GM12865 (cell line): ENCODE measurements around the gene EDA.

ENCODE experiments used
- DNase-seq: peaks from one replicate; pipeline ENCODE4 v3.0.0; 2010; ENCODE audit warnings: low read depth
- H3K4me3 ChIP-seq: 2 replicates; pipeline ENCODE4 v1.5.1; 2011; ENCODE audit warnings: mild to moderate bottlenecking, low read depth, low read length, control low read depth
- CTCF ChIP-seq: IDR thresholded peaks from 2 replicates; pipeline ENCODE4 v1.5.1; 2011; ENCODE audit warnings: low read length, control low read depth, low read depth, inconsistent platforms; ENCODE audit not compliant: insufficient read depth; ENCODE audit errors: missing control alignments

The EDA gene

GRCh38 chrX:69961365-69962072 is 345.6 kb downstream of the EDA start:
- TF ChIP-seq CTCF = no peak
- H3K4me3 ChIP-seq = no peak overlapping the region
- DNase-seq = peak; percentile 0

GRCh38 chrX:69968950-69969349 is 353.0 kb downstream of the EDA start:
- no peak for TF ChIP-seq CTCF
- H3K4me3 ChIP-seq = no peak overlapping the region
- no peak for DNase-seq

- TF ChIP-seq CTCF = no peak
- no peak overlapping the region for H3K4me3 ChIP-seq
- DNase-seq = no peak
Measured at GRCh38 chrX:69969460-69969859, 353.5 kb downstream of the EDA start.

GRCh38 chrX:69987691-69988090 is 371.8 kb downstream of the EDA start:
- H3K4me3 ChIP-seq = no peak overlapping the region
- TF ChIP-seq CTCF = no peak
- no peak for DNase-seq

- no peak overlapping the region for H3K4me3 ChIP-seq
Measured at GRCh38 chrX:69988955-69989394, 373.1 kb downstream of the EDA start.

GRCh38 chrX:69991685-69992084 is 375.8 kb downstream of the EDA start:
- no peak overlapping the region for H3K4me3 ChIP-seq
- DNase-seq = no peak
- no peak for TF ChIP-seq CTCF

More at GRCh38 chrX:69988955-69989394, 373.1 kb downstream of the EDA start:
- no peak for TF ChIP-seq CTCF
- DNase-seq = no peak

- TF ChIP-seq CTCF = no peak
- no peak for DNase-seq
- no peak overlapping the region for H3K4me3 ChIP-seq
Measured at GRCh38 chrX:69993494-69993893, 377.6 kb downstream of the EDA start.
